Trophoblast cell (in vitro differentiated cells and primary cell): ENCODE measurements around the gene AARSD1. TPM values are rescaled to one million over a fixed set of nuclear protein-coding genes. Genes with fewer than 3 reads are reported as not detected.

Experiments used
- DNase-seq, 2 donors: peaks; one replicate each; pipeline ENCODE4 v3.0.0-alpha.2; 2016
- H2AFZ ChIP-seq: 2 replicates; pipeline ENCODE4 v1.6.1; 2013; ENCODE audit warnings: low read length, moderate library complexity, mild to moderate bottlenecking; ENCODE audit not compliant: insufficient read depth, poor library complexity
- H2AK5ac ChIP-seq: 2 replicates; pipeline ENCODE4 v1.6.1; 2013; ENCODE audit warnings: mild to moderate bottlenecking, low read length
- H2BK120ac ChIP-seq: 2 replicates; pipeline ENCODE4 v1.6.1; 2013; ENCODE audit warnings: low read length, mild to moderate bottlenecking, moderate library complexity; ENCODE audit not compliant: insufficient read depth, poor library complexity
- H2BK12ac ChIP-seq: 2 replicates; pipeline ENCODE4 v1.6.1; 2013; ENCODE audit warnings: mild to moderate bottlenecking, low read length, moderate library complexity
- H2BK5ac ChIP-seq: 2 replicates; pipeline ENCODE4 v1.6.1; 2013; ENCODE audit warnings: low read length, low read depth, moderate library complexity, mild to moderate bottlenecking; ENCODE audit not compliant: poor library complexity
- H3K14ac ChIP-seq: 2 replicates; pipeline ENCODE4 v1.6.1; 2013; ENCODE audit warnings: mild to moderate bottlenecking, low read length
- H3K18ac ChIP-seq: 2 replicates; pipeline ENCODE4 v1.6.1; 2013; ENCODE audit warnings: mild to moderate bottlenecking, low read length
- H3K23ac ChIP-seq: 2 replicates; pipeline ENCODE4 v1.6.1; 2013; ENCODE audit warnings: low read length
- H3K27ac ChIP-seq: 2 replicates; pipeline ENCODE4 v1.5.1; 2013; ENCODE audit warnings: low read depth, mild to moderate bottlenecking, inconsistent platforms, low read length, moderate library complexity
- H3K27me3 ChIP-seq: 2 replicates; pipeline ENCODE4 v1.6.1; 2013; ENCODE audit warnings: inconsistent platforms, mild to moderate bottlenecking, low read length, moderate library complexity; ENCODE audit not compliant: insufficient read depth
- H3K36me3 ChIP-seq, 2 experiments: 1 replicate in 1 of 2; 2 replicates in 1 of 2; pipeline ENCODE4 v1.6.1; 2013; ENCODE audit warnings: low read length in 2 of 2, mild to moderate bottlenecking in 2 of 2, moderate library complexity in 1 of 2; ENCODE audit not compliant: insufficient read depth in 2 of 2, control insufficient read depth in 1 of 2
- H3K4ac ChIP-seq: 2 replicates; pipeline ENCODE4 v1.6.1; 2013; ENCODE audit warnings: low read depth, mild to moderate bottlenecking, low read length, moderate library complexity
- H3K4me1 ChIP-seq, 2 experiments: 1 replicate in 1 of 2; 2 replicates in 1 of 2; pipeline ENCODE4 v1.6.1; 2013; ENCODE audit warnings: low read length in 2 of 2, mild to moderate bottlenecking in 2 of 2, moderate library complexity in 1 of 2; ENCODE audit not compliant: insufficient read depth in 2 of 2, control insufficient read depth in 1 of 2
- H3K4me2 ChIP-seq: 2 replicates; pipeline ENCODE4 v1.6.1; 2013; ENCODE audit warnings: inconsistent platforms, mild to moderate bottlenecking, low read length, moderate library complexity
- H3K4me3 ChIP-seq: 2 replicates; pipeline ENCODE4 v1.5.1; 2013; ENCODE audit warnings: mild to moderate bottlenecking, low read depth, low read length, inconsistent platforms
- H3K79me1 ChIP-seq: one replicate; pipeline ENCODE4 v1.6.1; 2013; ENCODE audit warnings: low read length
- H3K79me2 ChIP-seq: 2 replicates; pipeline ENCODE4 v1.6.1; 2013; ENCODE audit warnings: low read length, mild to moderate bottlenecking; ENCODE audit not compliant: control insufficient read depth, insufficient read depth, poor library complexity
- H3K9ac ChIP-seq: 2 replicates; pipeline ENCODE4 v1.6.1; 2013; ENCODE audit warnings: mild to moderate bottlenecking, low read length
- H3K9me3 ChIP-seq: 2 replicates; pipeline ENCODE4 v1.6.1; 2013; ENCODE audit warnings: low read depth, mild to moderate bottlenecking, control low read depth, inconsistent platforms, low read length; ENCODE audit not compliant: insufficient read depth
- H4K12ac ChIP-seq: 2 replicates; pipeline ENCODE4 v1.6.1; 2013; ENCODE audit warnings: low read depth, mild to moderate bottlenecking, low read length, moderate library complexity
- H4K8ac ChIP-seq: 2 replicates; pipeline ENCODE4 v1.6.1; 2013; ENCODE audit warnings: low read depth, mild to moderate bottlenecking, low read length, moderate library complexity
- H4K91ac ChIP-seq: one replicate; pipeline ENCODE4 v1.6.1; 2013; ENCODE audit warnings: low read depth, mild to moderate bottlenecking, low read length, moderate library complexity
- WGBS: extraction: QIAGEN DNeasy Blood & Tissue Kit; methylation state at CpG from one replicate; pipeline ENCODE4 v1.1.7; 2013; ENCODE audit warnings: missing lambda C conversion rate; ENCODE audit not compliant: insufficient read length, insufficient coverage; ENCODE audit errors: extremely low coverage; 5-methylcytosine and 5-hydroxymethylcytosine counted together
- polyA plus RNA-seq: library from polyadenylated mRNA; stranded (reverse); fragments of 200-250 nt; gene quantifications from 2 replicates; pipeline ENCODE4 v1.2.3, GENCODE V29; 2013

The AARSD1 gene, protein sequence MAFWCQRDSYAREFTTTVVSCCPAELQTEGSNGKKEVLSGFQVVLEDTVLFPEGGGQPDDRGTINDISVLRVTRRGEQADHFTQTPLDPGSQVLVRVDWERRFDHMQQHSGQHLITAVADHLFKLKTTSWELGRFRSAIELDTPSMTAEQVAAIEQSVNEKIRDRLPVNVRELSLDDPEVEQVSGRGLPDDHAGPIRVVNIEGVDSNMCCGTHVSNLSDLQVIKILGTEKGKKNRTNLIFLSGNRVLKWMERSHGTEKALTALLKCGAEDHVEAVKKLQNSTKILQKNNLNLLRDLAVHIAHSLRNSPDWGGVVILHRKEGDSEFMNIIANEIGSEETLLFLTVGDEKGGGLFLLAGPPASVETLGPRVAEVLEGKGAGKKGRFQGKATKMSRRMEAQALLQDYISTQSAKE
- polyA plus RNA-seq: 30.9 and 31.5 TPM in 2 replicates

DNA sequence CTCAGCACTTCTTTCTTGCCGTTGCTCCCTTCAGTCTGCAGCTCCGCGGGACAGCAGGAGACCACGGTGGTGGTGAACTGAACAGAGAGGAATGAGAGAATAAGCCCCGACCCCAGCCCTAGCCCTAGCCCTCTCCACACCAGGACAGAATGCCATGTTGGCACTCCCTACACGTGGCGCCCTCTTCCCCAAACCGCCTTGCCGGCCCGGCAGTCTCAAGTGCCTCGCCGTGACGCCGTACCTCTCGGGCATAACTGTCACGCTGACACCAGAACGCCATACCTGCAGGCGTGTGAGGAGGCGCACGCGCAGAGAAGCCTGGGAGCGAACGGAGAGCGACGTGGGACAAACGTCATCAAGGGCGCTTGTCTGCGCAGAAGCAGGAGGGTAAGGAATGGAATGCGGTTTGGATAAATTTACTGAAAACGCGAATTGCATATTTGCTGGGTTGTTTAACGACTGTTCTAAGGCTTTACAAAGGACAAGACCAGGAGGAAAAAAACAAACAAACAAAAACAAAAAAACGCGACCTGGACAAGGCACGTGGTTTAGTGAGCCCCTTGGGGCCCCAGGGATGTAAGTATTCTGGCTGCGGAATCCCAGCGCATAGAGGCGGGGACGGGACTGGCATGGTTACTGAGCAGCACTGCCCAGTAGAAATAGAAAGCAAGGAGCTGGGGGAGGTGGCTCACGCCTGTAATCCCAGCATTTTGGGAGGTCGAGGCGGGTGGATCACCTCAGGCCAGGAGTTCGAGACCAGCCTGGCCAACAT, at the start of gene AARSD1:
Gene AARSD1 (minus strand): TSS at position 294 of the 772 bp plus-strand sequence. CDS start 14 bp downstream, at position 280.
- Histone ChIP-seq H3K14ac (peak within 1 kb of the TSS; percentile 75), H2AK5ac (no peak within 1 kb of the TSS), H3K79me1 (peaks cover 3% of the 10 kb centered on the region), H3K18ac (no peak within 1 kb of the TSS), H3K36me3 (peaks cover 11 to 16% of the 10 kb centered on the region in 2 experiments), H2AFZ (peak within 1 kb of the TSS; percentile 3), H2BK5ac (no peak within 1 kb of the TSS), H3K27me3 (no peaks in the 10 kb centered on the region), H3K27ac (peak within 1 kb of the TSS; percentile 13), H3K4me3 (peak within 1 kb of the TSS; percentile 75), H3K79me2 (peaks cover 2% of the 10 kb centered on the region), H4K91ac (peak within 1 kb of the TSS; percentile 71), H2BK120ac (no peak within 1 kb of the TSS), H3K4me2 (peak within 1 kb of the TSS; percentile 71), H3K4me1 (no peaks in the 10 kb centered on the region), H3K9me3 (no peaks in the 10 kb centered on the region), H3K23ac (no peak within 1 kb of the TSS), H4K12ac (peak within 1 kb of the TSS; percentile 60), H2BK12ac (no peak within 1 kb of the TSS), H3K9ac (peak within 1 kb of the TSS; percentile 57), H4K8ac (peak within 1 kb of the TSS; percentile 40), H3K4ac (peak within 1 kb of the TSS; percentile 71)
- WGBS: no CpG with 5 or more reads among the region's 43 CpGs
- DNase-seq: peak; percentile 97 to 99

DNA sequence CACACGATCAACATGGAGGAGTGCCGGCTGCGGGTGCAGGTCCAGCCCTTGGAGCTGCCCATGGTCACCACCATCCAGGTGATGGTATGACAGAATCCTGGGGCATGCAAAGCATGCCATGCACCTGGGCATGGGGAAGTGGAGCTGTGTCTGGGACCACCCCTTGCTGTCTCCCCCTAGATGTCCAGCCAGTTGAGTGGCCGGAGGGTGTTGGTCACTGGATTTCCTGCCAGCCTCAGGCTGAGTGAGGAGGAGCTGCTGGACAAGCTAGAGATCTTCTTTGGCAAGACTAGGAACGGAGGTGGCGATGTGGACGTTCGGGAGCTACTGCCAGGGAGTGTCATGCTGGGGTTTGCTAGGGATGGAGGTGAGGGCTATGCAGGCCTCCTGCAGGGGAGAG, 49.0 kb upstream of the AARSD1 start:
- H3K18ac ChIP-seq: no peak overlapping the region
- no peaks in the 10 kb centered on the region for H3K79me1 ChIP-seq
- no peak overlapping the region for H3K4me2 ChIP-seq
- no peak overlapping the region for H3K27ac ChIP-seq
- no peak overlapping the region for H3K23ac ChIP-seq
- H3K4ac ChIP-seq: no peak overlapping the region
- peak in 1 of 2 donors; percentile 26 for DNase-seq
- no peak overlapping the region for H2AK5ac ChIP-seq
- no peak overlapping the region for H3K14ac ChIP-seq
- H3K79me2 ChIP-seq: no peaks in the 10 kb centered on the region
- no peak overlapping the region for H2BK12ac ChIP-seq
- H3K9me3 ChIP-seq: peaks cover 2% of the 10 kb centered on the region
- H3K4me3 ChIP-seq: no peak overlapping the region
- H3K4me1 ChIP-seq: peaks cover 2 to 4% of the 10 kb centered on the region in 2 experiments
- peaks cover 34 to 39% of the 10 kb centered on the region in 2 experiments for H3K36me3 ChIP-seq
- H2BK5ac ChIP-seq: no peak overlapping the region
- no peak overlapping the region for H2BK120ac ChIP-seq
- H3K9ac ChIP-seq: no peak overlapping the region
- H4K8ac ChIP-seq: no peak overlapping the region
- H3K27me3 ChIP-seq: no peaks in the 10 kb centered on the region
- no CpG with 5 or more reads among the region's 8 CpGs for WGBS
- no peak overlapping the region for H4K12ac ChIP-seq
- H2AFZ ChIP-seq: no peak overlapping the region
- no peak overlapping the region for H4K91ac ChIP-seq

GRCh38 chr17:43011728-43012472, 47.6 kb upstream of the AARSD1 start:
- H3K4me3 ChIP-seq: no peak overlapping the region
- WGBS: no CpG with 5 or more reads among the region's 15 CpGs
- peaks cover 2% of the 10 kb centered on the region for H3K9me3 ChIP-seq

DNA sequence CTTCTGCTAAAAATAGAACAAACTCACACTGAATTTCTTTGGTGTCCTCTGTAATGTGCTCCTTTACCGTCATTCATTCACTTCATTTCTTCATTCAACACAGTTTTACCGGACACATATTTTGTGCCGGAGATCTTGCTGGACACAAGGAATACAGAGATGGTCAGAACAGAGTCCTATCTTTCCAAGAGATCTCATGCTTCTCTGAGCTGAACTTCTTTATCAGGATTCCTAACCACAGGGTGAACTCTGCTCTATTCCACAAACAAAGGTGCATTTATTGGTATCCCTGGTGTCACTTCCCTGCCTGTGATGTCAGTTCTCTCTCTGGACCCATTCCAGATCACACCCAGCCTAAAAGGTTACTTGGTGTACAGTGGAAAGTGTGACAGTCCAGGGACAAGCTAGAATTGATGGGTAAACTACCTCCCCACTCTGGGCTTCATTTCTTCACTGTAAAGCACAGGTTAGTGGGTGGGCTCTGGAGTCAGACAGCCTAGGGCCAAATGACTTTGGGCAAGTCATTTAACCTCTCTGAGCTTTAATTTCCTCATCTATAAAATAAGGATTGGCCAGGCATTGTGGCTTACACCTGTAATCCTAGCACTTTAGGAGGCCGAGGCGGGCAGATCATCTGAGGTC, 46.5 kb upstream of the AARSD1 start:
- H3K36me3 ChIP-seq: peaks cover 17 to 22% of the 10 kb centered on the region in 2 experiments
- no peak overlapping the region for H3K14ac ChIP-seq
- no peak overlapping the region for H3K9ac ChIP-seq
- H2BK120ac ChIP-seq: no peak overlapping the region
- H3K23ac ChIP-seq: no peak overlapping the region
- H2AFZ ChIP-seq: no peak overlapping the region
- H2BK5ac ChIP-seq: no peak overlapping the region
- no peak overlapping the region for H3K4me3 ChIP-seq
- H3K4me2 ChIP-seq: no peak overlapping the region
- H3K4ac ChIP-seq: no peak overlapping the region
- no CpG with 5 or more reads among the region's 5 CpGs for WGBS
- no peak overlapping the region for H4K12ac ChIP-seq
- DNase-seq: peak in 1 of 2 donors; percentile 46
- no peak overlapping the region for H3K27ac ChIP-seq
- H3K4me1 ChIP-seq: peaks cover 0 to 3% of the 10 kb centered on the region in 2 experiments
- H3K18ac ChIP-seq: no peak overlapping the region
- no peak overlapping the region for H2BK12ac ChIP-seq
- no peak overlapping the region for H4K8ac ChIP-seq
- no peaks in the 10 kb centered on the region for H3K79me2 ChIP-seq
- H2AK5ac ChIP-seq: no peak overlapping the region
- H3K79me1 ChIP-seq: no peaks in the 10 kb centered on the region
- H3K27me3 ChIP-seq: no peaks in the 10 kb centered on the region
- peaks cover 2% of the 10 kb centered on the region for H3K9me3 ChIP-seq
- no peak overlapping the region for H4K91ac ChIP-seq

More at GRCh38 chr17:43011728-43012472, 47.6 kb upstream of the AARSD1 start:
- Histone ChIP-seq H3K27me3 (no peaks in the 10 kb centered on the region), H2AK5ac (no peak overlapping the region), H3K9ac (no peak overlapping the region), H3K36me3 (peaks cover 26 to 31% of the 10 kb centered on the region in 2 experiments), H3K79me2 (no peaks in the 10 kb centered on the region), H3K18ac (no peak overlapping the region), H3K23ac (no peak overlapping the region), H3K4me2 (no peak overlapping the region), H4K12ac (no peak overlapping the region), H3K4ac (no peak overlapping the region), H3K4me1 (peaks cover 0 to under 1% of the 10 kb centered on the region in 2 experiments), H2BK12ac (no peak overlapping the region), H3K79me1 (no peaks in the 10 kb centered on the region), H4K91ac (no peak overlapping the region), H2AFZ (no peak overlapping the region), H2BK120ac (no peak overlapping the region), H3K27ac (no peak overlapping the region), H2BK5ac (no peak overlapping the region), H3K14ac (no peak overlapping the region), H4K8ac (no peak overlapping the region)
- DNase-seq: no peak
